GM18861 (cell line): ENCODE data around the gene A2M.

Experiments
- ATAC-seq: cut with Tn5 transposase; IDR thresholded peaks from one replicate; pipeline ENCODE4 v1.9.1; 2021; ENCODE audit not compliant: unreplicated experiment

The A2M gene

DNA sequence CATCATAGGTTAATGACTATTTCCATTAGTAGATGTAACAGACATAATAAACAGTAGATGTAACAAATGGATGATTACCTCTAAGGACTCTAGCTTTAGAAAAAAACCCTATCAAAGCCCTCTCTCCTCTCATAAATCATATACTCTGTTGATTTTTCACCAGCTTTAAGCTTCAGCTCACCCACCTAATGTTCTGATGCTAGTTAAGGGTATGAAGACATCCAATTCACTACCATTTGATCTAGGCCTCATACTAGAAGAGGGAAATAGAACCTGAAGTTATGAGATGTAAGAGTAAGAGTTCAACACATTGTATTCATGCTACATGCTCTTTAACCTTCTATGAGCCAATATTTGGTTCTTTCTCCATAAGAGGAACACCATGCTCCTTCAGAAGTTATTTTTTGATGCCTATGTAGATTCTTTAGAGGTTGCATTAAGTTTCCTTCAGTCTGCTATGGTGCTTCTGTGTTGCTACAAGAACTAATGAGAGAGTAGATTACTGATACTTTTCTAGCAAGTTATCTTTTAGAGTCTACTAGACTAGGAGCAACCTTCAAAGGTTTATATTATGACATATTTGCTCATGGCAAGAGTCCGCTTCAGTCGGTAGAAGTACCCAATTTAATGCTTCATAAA, 16.0 kb downstream of the A2M start:
- ATAC-seq = no peak

DNA sequence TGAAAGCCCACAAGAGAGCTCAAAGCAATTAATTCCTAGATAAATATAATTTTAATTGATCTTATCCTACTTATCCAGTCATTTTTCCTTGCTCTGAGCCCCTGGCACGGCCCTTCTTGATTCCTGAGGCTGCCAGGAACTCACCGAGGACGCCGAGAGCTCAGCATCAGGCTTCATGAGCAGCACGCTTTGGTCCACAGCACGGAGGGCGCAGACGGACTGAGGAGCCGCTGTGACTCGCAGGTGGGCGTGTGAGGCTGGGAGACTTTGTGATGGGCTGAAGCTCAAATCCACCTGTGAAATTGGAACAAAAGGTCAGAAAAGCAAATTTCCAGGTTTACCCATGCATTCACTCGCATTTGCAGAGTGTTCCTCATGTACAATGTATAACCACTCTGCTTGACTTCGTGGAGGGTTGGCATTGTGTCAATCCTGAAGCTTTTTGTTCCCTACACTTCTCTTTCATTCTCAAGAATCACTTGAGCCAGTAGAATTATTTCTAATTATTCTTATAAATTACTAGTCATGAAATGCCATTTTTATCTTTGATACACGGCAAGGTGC, 17.2 kb downstream of the A2M start:
- no peak for ATAC-seq

DNA sequence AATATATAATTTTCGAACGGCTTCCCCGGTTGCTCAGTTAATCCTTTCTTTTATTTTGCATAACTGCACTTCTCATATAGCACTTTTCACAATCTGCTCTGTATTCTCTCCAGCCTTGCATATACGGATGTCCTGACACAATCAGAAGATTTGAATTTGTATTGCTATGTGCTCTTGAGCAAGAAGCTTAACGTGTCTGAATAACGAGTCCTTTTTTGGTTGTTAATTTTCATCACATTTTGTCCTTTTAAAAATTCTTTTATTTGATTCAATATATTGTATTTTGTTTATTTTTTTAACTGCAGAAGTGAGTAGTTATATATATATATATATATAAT, 17.6 kb downstream of the A2M start:
- ATAC-seq = no peak

DNA sequence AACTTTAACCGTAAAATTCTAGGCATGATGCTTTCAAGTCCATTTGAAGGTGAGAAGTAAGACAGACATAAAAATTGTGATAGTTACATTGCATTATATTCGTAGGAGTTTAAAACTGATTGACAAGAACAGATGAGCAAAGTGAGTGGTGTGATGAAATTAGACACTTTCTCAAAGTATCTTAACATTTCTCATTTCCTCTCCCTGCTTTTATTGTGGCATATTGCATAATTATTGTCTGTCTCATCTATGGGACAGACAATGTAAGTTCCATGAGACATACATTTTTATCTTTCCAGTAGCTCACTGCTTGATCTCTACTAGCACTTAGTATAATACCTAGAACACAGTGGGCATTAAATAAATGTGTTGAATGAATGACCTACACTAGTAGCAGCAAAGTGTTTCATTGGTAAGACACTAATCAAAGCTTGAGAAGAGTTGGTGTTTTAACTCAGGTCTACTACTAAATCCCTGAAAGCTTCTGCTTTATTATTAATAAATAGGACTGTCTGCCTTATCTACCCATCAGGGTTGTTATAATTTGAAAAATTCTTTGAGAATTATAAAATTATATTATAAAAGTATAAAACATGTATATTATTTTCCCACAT, 19.0 kb downstream of the A2M start:
- ATAC-seq = no peak

DNA sequence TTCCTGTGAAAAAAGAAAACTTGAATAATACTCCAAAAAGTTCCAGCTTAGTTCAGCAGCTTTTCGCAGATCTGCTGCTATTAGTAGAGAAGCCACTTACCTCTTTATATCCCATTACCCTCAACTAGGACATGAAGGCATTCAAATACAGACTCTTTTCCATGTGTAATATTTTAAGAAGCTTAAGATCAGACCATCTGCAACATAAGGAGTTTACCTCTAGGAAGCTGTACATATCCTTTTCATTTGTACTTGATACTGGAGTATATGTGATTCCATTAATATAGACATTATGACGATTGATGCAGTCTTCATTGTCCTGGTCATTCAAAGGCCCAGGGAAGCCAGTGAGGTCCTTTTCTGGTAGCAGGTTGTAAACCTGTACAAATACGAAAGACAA, 20.4 kb downstream of the A2M start:
- ATAC-seq = no peak

DNA sequence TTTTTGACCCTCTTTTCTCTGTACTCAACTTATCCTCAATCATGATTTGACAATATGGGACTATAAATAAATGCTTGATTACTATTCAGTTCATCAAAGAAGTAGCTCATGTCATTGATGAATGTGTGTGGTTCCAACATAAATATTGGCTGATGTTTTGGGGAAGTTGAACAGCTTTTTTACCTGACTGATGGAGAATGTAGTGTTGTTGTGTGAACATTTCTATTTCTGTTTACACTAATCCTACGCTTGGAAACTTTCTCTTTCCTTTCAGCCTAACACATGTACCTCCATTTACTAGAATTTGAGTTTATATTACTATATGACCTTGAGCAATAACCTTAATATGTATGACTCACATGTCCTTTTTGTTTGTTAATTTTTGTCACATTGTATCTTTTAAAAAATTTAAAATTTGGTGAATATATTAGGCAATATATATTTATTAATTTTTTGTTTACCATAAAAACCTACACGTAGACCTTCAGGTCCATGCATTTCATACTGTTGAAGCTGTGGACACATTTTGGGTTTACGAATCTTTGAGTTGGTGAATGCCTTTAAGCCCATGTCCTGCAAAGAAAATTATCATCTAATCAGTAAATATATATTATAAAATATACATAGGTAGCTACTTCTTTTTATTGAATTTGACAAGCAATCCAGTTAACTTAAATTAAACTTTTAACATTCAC, 21.1 kb downstream of the A2M start:
- no peak for ATAC-seq

DNA sequence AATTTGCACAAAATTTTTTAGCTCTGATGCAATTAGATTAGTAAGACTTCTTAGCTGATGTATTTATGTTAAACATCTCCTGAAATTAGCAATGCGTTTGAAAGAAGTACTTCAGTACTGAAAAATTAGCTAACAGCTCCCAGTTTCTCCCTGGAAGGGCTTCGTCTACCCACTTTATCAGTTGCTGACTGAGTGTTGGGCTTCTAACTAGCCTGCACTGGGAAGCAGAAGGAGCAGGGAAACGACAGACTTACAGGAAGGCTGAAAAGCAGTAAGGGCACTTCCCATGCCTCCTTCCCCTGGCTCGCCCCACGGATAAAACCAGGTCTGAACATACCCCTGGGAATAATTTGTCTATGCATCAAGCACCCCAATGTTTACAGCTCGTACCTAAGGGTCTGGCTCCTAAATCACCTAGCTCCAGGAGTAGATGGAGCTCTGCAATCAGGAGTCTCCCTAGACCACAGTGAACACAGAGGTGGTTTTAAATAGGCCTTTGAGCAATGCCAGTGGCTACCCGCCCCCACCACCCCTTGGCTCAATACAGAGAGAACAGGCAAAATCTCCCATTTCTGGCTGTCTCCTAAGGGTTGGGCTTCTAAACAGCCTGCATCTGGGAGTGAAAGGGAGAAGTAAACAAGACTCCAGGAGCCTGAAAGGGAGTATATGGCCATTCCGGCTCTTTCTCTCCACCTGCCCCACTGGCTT, 23.7 kb downstream of the A2M start:
- no peak for ATAC-seq

DNA sequence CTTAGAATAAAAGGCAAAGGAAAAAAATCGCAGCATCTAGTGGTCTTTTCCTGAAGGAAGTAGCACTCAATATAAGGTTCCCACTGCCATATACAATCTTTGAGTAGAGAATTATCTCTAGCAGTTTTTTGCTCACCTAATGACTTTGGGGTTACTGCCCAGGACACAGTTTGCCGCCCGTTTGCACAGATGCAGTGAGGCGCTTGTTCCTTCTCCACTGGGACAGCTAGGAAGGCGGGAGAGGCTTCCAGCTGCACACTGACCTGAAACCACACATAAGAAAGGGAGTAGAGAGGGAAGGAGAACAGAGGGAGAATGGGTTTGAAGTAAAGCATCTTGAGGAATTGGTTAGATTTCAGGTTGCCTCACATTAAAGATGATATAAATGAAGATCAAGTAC, 25.5 kb downstream of the A2M start:
- ATAC-seq = no peak

DNA sequence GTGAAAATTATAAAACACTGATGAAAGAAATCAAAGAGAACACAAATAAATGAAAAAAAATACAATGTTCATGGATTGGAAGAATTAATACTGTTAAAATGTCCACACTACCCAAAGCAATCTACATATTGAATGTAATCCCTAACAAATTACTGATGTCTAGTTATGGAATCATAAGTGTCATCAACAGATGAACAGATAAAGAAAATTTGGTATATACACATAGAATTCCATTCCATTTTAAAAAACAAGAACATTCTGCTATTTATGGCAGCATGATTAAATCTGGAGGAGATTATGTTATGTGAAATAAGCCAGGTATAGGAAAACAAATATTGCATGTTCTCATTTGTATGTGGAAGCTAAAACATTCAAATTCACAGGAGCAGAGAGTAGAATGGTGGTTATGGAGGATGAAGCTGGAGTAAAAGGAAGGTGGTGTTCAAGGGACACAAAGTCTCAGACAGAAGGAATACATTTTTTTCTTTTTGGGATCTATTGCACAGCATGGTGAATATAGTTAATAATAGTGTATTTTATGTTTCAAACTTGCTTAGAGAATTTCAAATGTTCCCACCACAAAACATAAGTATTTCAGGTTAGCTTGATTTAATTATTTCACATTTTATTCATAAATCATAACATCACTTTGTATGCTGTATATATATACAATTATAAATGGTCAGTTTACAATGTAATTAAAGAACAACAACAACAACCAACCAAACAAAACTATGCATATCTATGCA, 28.5 kb downstream of the A2M start:
- no peak for ATAC-seq

DNA sequence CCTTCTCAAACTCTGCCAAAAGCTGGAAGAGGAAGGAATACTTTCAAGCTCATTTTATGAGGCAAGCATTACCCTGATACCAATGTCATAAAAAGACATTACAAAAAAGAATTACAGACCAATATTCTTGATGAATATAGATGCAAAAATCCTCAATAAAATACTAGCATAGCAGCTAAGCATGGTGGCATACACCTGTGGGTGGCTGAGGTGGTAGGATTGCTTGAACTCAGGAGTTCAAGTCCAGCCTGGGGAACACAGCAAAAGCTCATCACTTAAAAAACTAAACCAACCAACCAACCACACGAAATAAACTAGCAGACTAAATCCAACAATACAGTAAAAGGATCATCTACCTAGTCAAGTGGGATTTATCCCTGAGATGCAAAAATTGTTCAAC, 29.6 kb downstream of the A2M start:
- ATAC-seq = no peak

DNA sequence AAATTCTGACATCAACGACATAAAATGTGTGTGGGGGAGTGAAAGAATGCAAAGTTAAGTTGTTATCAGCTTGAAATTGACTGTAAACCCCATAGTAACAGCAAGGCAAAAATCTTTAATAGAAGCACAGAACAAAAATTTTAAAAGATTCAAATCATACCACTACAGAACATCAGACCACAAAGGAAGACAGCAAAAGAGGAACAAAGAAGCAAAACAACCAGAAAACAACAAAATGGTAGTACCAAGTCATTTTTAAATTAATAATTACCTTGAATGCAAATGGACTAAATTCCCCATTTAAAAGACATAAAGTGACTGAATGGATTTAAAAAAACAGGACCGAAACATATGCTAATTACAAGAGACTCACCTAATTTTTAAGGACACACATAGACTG, 31.3 kb downstream of the A2M start:
- no peak for ATAC-seq

DNA sequence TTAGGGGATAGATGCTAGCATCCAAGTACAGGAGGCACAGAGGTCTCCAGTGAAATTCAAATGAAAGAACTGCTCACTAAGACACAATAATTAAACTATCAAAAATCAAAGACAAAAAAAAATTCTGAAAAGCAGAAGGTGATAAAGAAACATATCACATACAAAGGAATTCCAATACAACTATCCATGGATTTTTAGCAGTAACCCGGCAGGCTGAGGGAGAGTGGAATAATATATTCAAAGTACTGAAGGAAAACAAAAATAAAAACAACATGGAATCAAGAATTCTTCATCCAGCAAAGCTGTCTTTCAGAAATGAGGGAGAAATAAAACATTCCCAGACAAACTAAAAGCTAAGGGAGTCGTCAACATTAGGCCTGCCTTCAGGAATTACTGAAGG, 31.9 kb downstream of the A2M start:
- ATAC-seq = no peak

DNA sequence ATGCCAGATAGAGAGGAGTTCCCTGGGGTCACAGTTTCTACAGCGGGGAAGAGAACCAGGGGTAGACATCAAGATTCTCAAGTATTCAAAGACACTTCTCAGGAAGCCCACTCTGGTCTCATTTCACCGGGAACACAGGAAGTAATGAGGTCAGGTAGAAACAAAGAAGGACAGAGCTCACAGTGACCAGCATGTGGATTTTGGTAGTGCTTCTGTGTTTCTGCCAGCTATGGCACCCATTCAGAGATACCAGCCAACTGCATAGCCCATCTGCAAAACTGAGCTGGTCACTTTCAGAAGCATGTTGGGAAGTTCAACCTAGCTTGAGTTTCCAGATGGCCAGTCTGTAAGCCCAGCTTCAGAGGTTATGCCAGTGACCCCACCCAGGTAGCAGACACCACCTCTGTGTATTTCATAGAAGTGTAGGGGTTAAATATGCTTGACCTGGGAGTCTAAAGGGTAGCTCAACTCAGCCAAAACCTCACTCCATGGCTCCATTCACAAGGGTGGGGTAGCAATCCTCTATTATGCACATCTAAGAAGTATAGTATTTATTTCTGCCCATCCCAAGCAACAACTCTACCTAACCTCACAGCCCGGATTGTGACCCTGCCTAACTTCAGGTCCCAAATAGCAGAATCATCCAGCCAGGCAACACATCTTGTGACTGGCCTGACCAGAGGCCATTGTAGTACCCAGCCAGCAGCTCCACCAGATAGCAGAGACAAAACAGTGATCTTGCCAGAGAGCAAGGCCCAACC, 33.9 kb downstream of the A2M start:
- ATAC-seq = no peak

DNA sequence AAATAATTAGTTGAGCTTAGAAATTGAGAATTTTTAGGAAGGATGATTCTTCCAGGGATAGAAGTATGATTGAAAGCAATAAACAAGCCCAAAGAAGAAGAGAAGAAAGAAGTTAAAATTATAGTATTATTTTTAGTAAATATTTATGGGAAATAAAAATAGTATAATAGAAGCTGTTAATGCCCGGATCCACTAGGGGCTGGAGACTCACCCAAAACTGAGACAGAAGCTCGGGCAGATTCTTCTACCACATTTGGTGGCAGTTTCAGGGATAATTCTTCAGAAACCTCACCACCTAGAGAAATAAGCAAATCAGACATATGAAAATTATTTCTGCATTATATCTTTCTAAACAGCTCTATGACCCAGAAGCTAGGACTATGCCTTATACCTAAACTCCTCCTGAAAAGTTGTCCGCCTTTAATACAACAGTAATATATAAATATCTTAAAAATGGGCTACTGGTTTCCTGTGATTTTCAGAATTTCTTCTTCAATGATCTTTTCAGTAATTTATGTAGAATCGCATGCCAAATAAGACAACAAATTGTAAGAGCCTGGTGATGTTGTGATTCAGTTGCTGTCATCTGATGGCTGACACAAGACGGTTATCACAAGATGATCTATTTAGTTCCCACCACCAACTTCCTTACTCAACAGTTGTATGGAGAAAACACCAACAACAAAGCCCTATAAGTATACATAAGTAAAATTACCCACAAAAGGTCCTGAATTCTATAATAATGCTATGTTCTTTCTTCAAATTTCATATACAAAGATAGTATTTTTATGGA, 35.6 kb downstream of the A2M start:
- ATAC-seq = no peak

DNA sequence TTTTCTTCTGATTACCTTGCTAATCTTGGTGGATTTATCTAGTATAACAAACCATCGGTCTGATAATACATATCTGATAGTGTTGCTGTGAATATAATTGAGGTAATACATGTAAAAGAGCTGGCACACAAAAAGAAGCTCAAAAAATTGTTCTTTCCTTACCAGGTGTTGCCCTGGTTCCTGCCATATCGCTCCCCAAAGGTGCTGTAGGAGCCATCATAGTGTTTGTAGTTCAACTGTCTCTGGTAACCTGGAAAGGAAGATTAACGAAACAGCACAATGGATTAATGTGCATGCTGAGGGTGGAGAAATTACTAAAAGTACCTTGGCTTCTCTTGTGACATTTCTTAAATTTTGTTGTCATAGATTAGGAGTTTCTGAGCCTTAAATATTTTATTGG, 36.6 kb downstream of the A2M start:
- ATAC-seq = no peak

DNA sequence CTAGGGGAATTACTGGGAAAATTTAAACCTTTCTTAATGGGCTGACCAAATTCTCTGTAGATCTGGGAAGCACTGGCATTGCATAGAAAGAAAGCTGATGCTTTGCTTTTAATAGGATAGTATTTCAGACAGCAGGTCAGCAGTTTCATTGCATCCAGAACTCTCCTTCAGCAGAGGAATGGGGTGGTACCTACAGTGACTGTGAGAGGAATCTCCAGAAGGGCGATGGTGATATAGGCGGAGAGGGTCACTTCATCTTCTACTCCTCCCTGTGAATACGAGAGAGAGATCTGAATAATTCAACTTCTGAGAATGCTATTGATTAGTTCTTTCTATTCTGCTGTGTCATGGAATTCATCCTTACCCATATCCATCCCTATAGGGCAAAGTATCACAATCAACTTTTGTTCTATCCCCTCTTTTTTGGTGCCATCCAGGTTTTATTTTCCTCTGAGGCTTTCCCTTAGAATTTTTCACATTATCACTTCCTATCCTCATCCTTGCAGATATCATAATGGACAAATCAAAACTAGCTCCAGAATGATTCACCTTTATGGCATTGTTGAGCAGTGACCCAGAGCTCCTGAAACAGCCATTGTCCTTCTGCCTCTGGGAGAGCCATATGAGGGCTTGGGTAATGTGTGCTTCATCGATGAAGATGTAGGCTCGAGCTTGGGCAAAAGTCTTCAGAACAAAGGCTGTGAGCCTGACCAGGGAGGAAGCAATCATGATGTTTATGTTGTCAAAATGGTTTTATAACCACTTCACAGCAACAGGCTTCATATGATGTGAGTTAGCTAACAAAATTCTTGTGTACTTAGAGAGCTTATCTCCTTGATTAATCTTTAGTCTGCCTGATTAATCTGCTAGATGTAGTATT, 38.3 kb downstream of the A2M start:
- no peak for ATAC-seq

DNA sequence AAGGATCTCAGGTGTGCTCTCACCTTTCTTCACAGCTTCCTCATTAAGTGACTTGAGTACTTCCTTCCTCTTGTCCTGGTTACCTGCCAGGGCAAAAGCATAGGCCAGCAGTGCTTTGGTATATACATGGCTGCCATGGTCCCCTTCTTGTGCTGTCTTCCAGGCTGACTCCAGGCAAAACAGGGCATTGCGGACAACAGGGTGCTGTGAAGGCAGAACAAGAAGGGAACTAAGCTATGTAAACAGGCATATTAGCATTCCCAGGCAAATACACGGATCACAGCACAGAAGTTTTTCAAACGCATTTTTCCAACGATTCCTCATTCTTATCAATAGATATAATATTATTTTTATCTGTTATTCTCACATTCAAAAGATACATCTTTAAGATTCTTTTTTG, 39.0 kb downstream of the A2M start:
- ATAC-seq = no peak

DNA sequence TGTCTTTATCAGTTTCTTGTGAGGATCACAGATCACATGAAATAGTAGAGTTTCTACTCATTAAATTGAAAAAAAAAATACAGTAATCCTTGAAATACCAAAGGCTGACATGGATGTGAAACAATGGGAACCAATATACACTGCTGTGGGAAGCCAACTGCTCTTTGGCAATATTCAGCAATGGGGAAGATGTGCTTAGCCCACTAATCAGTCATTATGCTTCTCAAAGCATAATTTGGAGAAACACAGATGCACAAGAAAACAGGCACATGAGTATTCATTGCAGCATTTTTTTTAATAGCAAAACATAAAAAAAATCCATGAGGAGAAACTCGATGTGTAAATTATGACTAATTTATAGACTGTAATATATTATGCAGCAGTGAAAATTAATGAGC, 40.6 kb downstream of the A2M start:
- no peak for ATAC-seq
